A549 (cell line): ENCODE measurements around the gene CTSV. TPM values are rescaled to one million over a fixed set of nuclear protein-coding genes. Genes with fewer than 3 reads are reported as not detected.
"Not testable (repeated sequence)": the region's sequence is repeated elsewhere in the genome, so short reads cannot be mapped to it uniquely, and the experiment has no call there.

Experiments used
- ATAC-seq, 2 experiments: fragments of 200-7000 bp in 1 of 2; fragments of >200 bp in 1 of 2; cut with Nextera tagmentation in 1 of 2; cut with Tn5 transposase in 1 of 2; 3 replicates each; pipeline versions ENCODE4 v1.8.0 to v1.9.1; 2018 to 2020; ENCODE audit warnings: mild to moderate bottlenecking in 1 of 2, moderate library complexity in 1 of 2
- CTCF ChIA-PET: fragments of 300-600 bp; sonication (Branson Sonifier 250); formaldehyde crosslinking; extraction: SDS; loops from one replicate; lab custom pipeline; 2021; ENCODE audit warnings: antibody characterized with exemption, inconsistent platforms; lab: Yijun Ruan, JAX
- POLR2A ChIA-PET: fragments of 350-600 bp; formaldehyde crosslinking; extraction: SDS; loops from one replicate; lab custom pipeline; 2021; ENCODE audit warnings: antibody characterized with exemption, inconsistent platforms; lab: Yijun Ruan, JAX
- DNase-seq, 2 experiments: peaks; one replicate each; pipeline versions ENCODE4 v3.0.0 to v3.0.0-alpha.2; 2011 to 2016; ENCODE audit warnings: low read depth in 1 of 2, low spot score in 1 of 2
- FAIRE-seq: peaks from 2 replicates; lab custom pipeline; 2011; peaks lifted over from hg19 to GRCh38; lab: Jason Lieb, UNC
- H3K27ac ChIP-seq, 2 experiments: fragments of >200 bp; sonication (Bioruptor Twin); formaldehyde crosslinking; 3 replicates each; pipeline ENCODE4 v1.5.1; 2016 to 2017
- H3K4me1 ChIP-seq: fragments of >200 bp; sonication (Bioruptor Twin); formaldehyde crosslinking; 3 replicates; pipeline ENCODE4 v1.6.1; 2016
- H3K4me2 ChIP-seq: fragments of >200 bp; sonication (Bioruptor Twin); formaldehyde crosslinking; 3 replicates; pipeline ENCODE4 v1.6.1; 2016
- H3K4me3 ChIP-seq: fragments of >200 bp; sonication (Bioruptor Twin); formaldehyde crosslinking; 3 replicates; pipeline ENCODE4 v1.5.1; 2016
- H3K9me3 ChIP-seq: fragments of >200 bp; sonication (Bioruptor Twin); formaldehyde crosslinking; 3 replicates; pipeline ENCODE4 v1.6.1; 2016
- CTCF ChIP-seq: fragments of >200 bp; sonication (Bioruptor Twin); formaldehyde crosslinking; IDR thresholded peaks from 3 replicates; pipeline ENCODE4 v1.5.1; 2016
- EHMT2 ChIP-seq: fragments of 200-600 bp; sonication (generic); IDR thresholded peaks from 2 replicates; pipeline ENCODE4 v1.6.1; 2016; ENCODE audit warnings: antibody characterized with exemption, low read depth, mild to moderate bottlenecking, moderate library complexity
- ESRRA ChIP-seq: fragments of 150-350 bp; IDR thresholded peaks from 2 replicates; pipeline ENCODE4 v1.6.1; 2014; ENCODE audit warnings: mild to moderate bottlenecking, low read length, borderline replicate concordance
- FOSB ChIP-seq: fragments of 250-450 bp; sonication (Bioruptor Pico); IDR thresholded peaks from 2 replicates; pipeline ENCODE4 v1.5.0; 2020; ENCODE audit warnings: mild to moderate bottlenecking, moderate library complexity
- FOSL2 ChIP-seq, 2 experiments: fragments of 450-650 bp in 1 of 2; fragments of >200 bp in 1 of 2; sonication (Bioruptor Twin) in 1 of 2; formaldehyde crosslinking; IDR thresholded peaks; 2 replicates each; pipeline versions ENCODE4 v1.5.0 to v1.6.1; 2016 to 2020; ENCODE audit warnings: mild to moderate bottlenecking in 1 of 2, moderate library complexity in 1 of 2
- GATA3 ChIP-seq: IDR thresholded peaks from 2 replicates; pipeline ENCODE4 v1.6.1; 2012; ENCODE audit warnings: borderline replicate concordance
- HEYL ChIP-seq: fragments of 250-450 bp; sonication (Bioruptor Pico); IDR thresholded peaks from 2 replicates; pipeline ENCODE4 v1.8.0; 2021; ENCODE audit warnings: mild to moderate bottlenecking, moderate library complexity
- HOXB5 ChIP-seq: fragments of 250-450 bp; sonication (Bioruptor Pico); IDR thresholded peaks from 2 replicates; pipeline ENCODE4 v1.5.0; 2020; ENCODE audit warnings: mild to moderate bottlenecking, moderate library complexity
- JUN ChIP-seq, 2 experiments: fragments of >200 bp; sonication (Bioruptor Twin); formaldehyde crosslinking; IDR thresholded peaks; 2 replicates in 1 of 2; 3 replicates in 1 of 2; pipeline ENCODE4 v1.6.1; 2016 to 2017
- KDM1A ChIP-seq: fragments of 200-600 bp; sonication (generic); IDR thresholded peaks from 2 replicates; pipeline ENCODE4 v1.6.1; 2016; ENCODE audit warnings: low read depth, mild to moderate bottlenecking
- NPAS2 ChIP-seq: fragments of 250-450 bp; sonication (Bioruptor Pico); IDR thresholded peaks from 2 replicates; pipeline ENCODE4 v1.8.0; 2022; ENCODE audit warnings: mild to moderate bottlenecking, moderate library complexity, borderline replicate concordance
- PBX3 ChIP-seq: IDR thresholded peaks from 2 replicates; pipeline ENCODE4 v1.6.1; 2012
- RAD21 ChIP-seq, 2 experiments: fragments of >200 bp in 1 of 2; sonication (Bioruptor Twin) in 1 of 2; formaldehyde crosslinking in 1 of 2; IDR thresholded peaks in 1 of 2; conservative IDR thresholded peaks in 1 of 2; 2 replicates in 1 of 2; 3 replicates in 1 of 2; pipeline ENCODE4 v1.6.1; 2012 to 2018; ENCODE audit warnings: inconsistent platforms in 1 of 2
- RARB ChIP-seq: fragments of 250-450 bp; sonication (Bioruptor Pico); IDR thresholded peaks from 2 replicates; pipeline ENCODE4 v1.8.0; 2021; ENCODE audit warnings: mild to moderate bottlenecking, moderate library complexity
- RCOR1 ChIP-seq: fragments of 150-350 bp; IDR thresholded peaks from 2 replicates; pipeline ENCODE4 v1.6.1; 2014; ENCODE audit warnings: antibody characterized with exemption, low read length, low read depth
- RFX5 ChIP-seq: fragments of 450-650 bp; IDR thresholded peaks from 2 replicates; pipeline ENCODE4 v1.7.1; 2014; ENCODE audit warnings: antibody characterized with exemption, mild to moderate bottlenecking, moderate library complexity
- SREBF2 ChIP-seq: fragments of 450-650 bp; IDR thresholded peaks from 2 replicates; pipeline ENCODE4 v1.6.1; 2014; ENCODE audit warnings: mild to moderate bottlenecking, moderate library complexity
- ZC3H11A ChIP-seq: fragments of 450-650 bp; IDR thresholded peaks from 2 replicates; pipeline ENCODE4 v1.6.1; 2014; ENCODE audit warnings: antibody characterized with exemption, mild to moderate bottlenecking
- ZNF302 ChIP-seq: fragments of 250-450 bp; sonication (Bioruptor Pico); IDR thresholded peaks from 2 replicates; pipeline ENCODE4 v1.9.0; 2021; ENCODE audit warnings: inconsistent platforms, mild to moderate bottlenecking, moderate library complexity
- ZSCAN20 ChIP-seq: fragments of 250-450 bp; sonication (Bioruptor Pico); IDR thresholded peaks from 2 replicates; pipeline ENCODE4 v1.8.0; 2022; ENCODE audit warnings: mild to moderate bottlenecking, moderate library complexity
- WGBS: methylation state at CpG from one replicate; pipeline ENCODE4 v1.1.6; 2017; ENCODE audit errors: missing lambda C conversion rate; 5-methylcytosine and 5-hydroxymethylcytosine counted together
- polyA plus RNA-seq, 4 experiments: library from polyadenylated mRNA; depleted of rRNA in 3 of 4; stranded (reverse); fragments of >200 nt; fragmentation: RNase III in 1 of 4; extraction: RNeasy Plus Mini Kit Qiagen cat#74134 plus additional on column Dnase treatment in 1 of 4; gene quantifications; 2 replicates in 3 of 4; 3 replicates in 1 of 4; pipeline ENCODE4 v1.2.3, GENCODE V29; 2011 to 2017
- TF ChIP-seq, protein P1 (sequence below): IDR thresholded peaks from 2 replicates; pipeline ENCODE4 v1.6.1; 2012
- TF ChIP-seq, protein P2 (sequence below): fragments of 450-650 bp; IDR thresholded peaks from 2 replicates; pipeline ENCODE4 v1.6.1; 2014; ENCODE audit warnings: antibody characterized with exemption

The CTSV gene
- polyA plus RNA-seq, 2 of the 4 experiments (the other 2 are of a cell fraction): 13.4 to 14.9 TPM

- 36% methylated on average over 2 of the region's 2 CpGs for whole genome bisulfite sequencing
- Histone ChIP-seq H3K4me1 (peaks cover 11% of the 10 kb centered on the region), H3K4me2 (no peak overlapping the region), H3K9me3 (0 out of 3 replicates have a peak, but pooled peaks cover 3% of the 10 kb centered on the region), H3K27ac (no peak overlapping the region), H3K4me3 (no peak overlapping the region)
- DNase-seq (no peak), ATAC-seq (no peak), FAIRE-seq (no peak)
- TF ChIP-seq ZNF302 (CRISPR knock-in tag) (no peak), RAD21 (conservative IDR thresholded peaks at IDR 0.05 in 1 of 2, IDR thresholded peaks at IDR 0.05 in 1 of 2) (no peak), RARB (CRISPR knock-in tag) (no peak), GATA3 (no peak), ZSCAN20 (CRISPR knock-in tag) (no peak), RCOR1 (no peak), HOXB5 (CRISPR knock-in tag) (no peak), PBX3 (no peak), HEYL (CRISPR knock-in tag) (no peak), CTCF (no peak), SREBF2 (no peak), EHMT2 (no peak), JUN (IDR thresholded peaks at IDR 0.05) (no peak), ZC3H11A (no peak), FOSB (CRISPR knock-in tag) (no peak), ESRRA (no peak), NPAS2 (CRISPR knock-in tag) (no peak)
- TF ChIP-seq, protein P1, sequence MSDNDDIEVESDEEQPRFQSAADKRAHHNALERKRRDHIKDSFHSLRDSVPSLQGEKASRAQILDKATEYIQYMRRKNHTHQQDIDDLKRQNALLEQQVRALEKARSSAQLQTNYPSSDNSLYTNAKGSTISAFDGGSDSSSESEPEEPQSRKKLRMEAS: no peak
- CTCF ChIA-PET: no interaction called here
- POLR2A ChIA-PET: no interaction called here
Observed at GRCh38 chr9:97041898-97042297, 3.0 kb upstream of the CTSV start.

- FAIRE-seq (no peak), ATAC-seq (peak; percentile 88 to 90), DNase-seq (peak; percentile 79 to 85)
- CTCF ChIA-PET: interaction anchor here (1.0 kb wide), 1 partner anchor 182 kb away, joined by 3 read pairs; no protein-coding TSS in a partner anchor
- Histone ChIP-seq H3K9me3 (0 out of 3 replicates have a peak, but pooled peaks cover 3% of the 10 kb centered on the region), H3K4me2 (peak overlapping the region; percentile 93), H3K4me3 (peak overlapping the region; percentile 69), H3K27ac (peak overlapping the region; percentile 71 to 83), H3K4me1 (no peaks in the 10 kb centered on the region)
- TF ChIP-seq FOSL2 (IDR thresholded peaks at IDR 0.05) (no peak), FOSL2 (CRISPR knock-in tag; IDR thresholded peaks at IDR 0.05) (no peak), KDM1A (no peak), EHMT2 (no peak), RFX5 (no peak), HOXB5 (CRISPR knock-in tag) (no peak)
- TF ChIP-seq, protein P2, sequence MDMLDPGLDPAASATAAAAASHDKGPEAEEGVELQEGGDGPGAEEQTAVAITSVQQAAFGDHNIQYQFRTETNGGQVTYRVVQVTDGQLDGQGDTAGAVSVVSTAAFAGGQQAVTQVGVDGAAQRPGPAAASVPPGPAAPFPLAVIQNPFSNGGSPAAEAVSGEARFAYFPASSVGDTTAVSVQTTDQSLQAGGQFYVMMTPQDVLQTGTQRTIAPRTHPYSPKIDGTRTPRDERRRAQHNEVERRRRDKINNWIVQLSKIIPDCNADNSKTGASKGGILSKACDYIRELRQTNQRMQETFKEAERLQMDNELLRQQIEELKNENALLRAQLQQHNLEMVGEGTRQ: no peak
- POLR2A ChIA-PET: interaction anchor here (0.7 to 1.8 kb wide), 4 partner anchors 10 to 198 kb away, joined by 3 to 11 read pairs (median 6); no protein-coding TSS in a partner anchor
- 4% methylated on average over 12 of the region's 12 CpGs for WGBS
Observed at GRCh38 chr9:97039514-97039860, 545 bp upstream of the CTSV start.

DNA sequence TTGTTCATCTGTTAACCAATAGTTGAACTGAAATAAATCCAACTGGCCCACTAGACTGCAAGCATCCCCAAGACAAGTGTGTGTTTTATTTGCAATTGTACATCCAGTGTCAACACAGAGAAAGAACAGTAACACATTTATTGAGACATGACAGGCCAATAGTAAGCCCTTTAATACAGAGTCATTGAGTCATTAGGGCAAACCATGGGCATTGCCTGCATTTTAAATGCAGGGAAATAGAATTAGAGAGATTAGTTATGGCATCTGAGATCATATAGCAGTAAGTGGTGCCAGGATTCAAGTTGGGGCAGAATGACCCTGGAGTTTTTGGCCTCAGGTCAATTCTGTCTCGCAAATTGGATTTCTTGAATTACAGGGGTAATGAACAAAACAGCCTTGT is 15.4 kb downstream of the CTSV start:
- H3K27ac ChIP-seq, FAIRE-seq, ATAC-seq, H3K4me1 ChIP-seq, CTCF ChIA-PET, H3K4me2 ChIP-seq, H3K4me3 ChIP-seq, POLR2A ChIA-PET, H3K9me3 ChIP-seq, DNase-seq: not testable (repeated sequence)
- WGBS: 82% methylated on average over 1 of the region's 1 CpG
